ENCODE measurements around the gene MSS51. TPM values are rescaled to one million over a fixed set of nuclear protein-coding genes. Genes with fewer than 3 reads are reported as not detected.

MSS51 gene
- total RNA-seq, 1 experiment from 2014 or later, result 3.2 TPM

DNA sequence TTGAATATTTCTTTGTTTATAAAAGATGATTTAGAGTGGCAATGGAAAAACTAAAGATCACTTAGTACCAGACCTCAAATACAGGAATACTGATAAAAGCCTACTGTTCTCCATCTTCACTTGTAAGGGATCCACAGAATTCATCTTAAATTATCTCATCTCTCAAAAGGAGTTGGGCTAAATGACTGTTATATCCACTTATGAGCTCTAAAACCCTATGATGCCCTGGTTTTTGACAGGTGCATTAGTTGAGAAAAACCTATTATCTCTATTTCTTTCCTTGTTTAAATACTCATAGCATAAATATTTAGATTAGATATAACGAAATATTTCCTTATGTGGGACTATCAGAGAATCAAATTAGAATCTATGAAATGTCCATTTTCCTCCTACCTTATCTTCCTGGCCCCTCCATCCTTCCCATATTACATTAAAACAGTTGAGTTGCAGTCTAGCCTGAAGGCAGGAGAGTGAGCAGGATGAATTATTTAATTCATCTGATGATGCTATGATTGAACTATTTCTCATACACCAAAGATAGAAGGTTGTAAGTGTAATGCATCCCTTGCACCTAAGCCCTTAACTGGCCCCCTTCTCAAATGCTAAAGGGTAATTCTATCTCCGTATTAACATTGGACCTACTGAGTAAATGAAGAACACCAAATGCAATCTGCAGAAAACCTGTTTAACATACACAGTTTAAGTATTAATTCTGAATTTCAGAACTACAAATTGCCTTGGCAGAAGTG lies 32.8 kb upstream of the MSS51 start:
- Histone ChIP-seq H3K27ac (ENCODE audit: low read length) (no peak overlapping the region), H2AFZ (ENCODE audit: low read length) (no peak overlapping the region), H3K4me2 (ENCODE audit: low read length) (no peak overlapping the region), H3K4me3 (ENCODE audit: low read length) (no peak overlapping the region), H3K27me3 (ENCODE audit: low read length) (no peaks in the 10 kb centered on the region), H3K9me2 (replicated peaks; ENCODE audit: low read length) (no peaks in the 10 kb centered on the region), H3K9ac (ENCODE audit: low read length) (no peak overlapping the region), H3K36me3 (ENCODE audit: low read depth, low read length) (peaks cover 33% of the 10 kb centered on the region; the same call in 1 of the 2 replicates), H3K79me2 (ENCODE audit: low read length) (no peaks in the 10 kb centered on the region), H3K4me1 (ENCODE audit: insufficient read depth, low read length) (no peaks in the 10 kb centered on the region), H4K20me1 (ENCODE audit: low read length) (no peaks in the 10 kb centered on the region), H3F3A (ENCODE audit: low read length, unreplicated experiment) (no peaks in the 10 kb centered on the region), H3K9me3 (ENCODE audit: low read length) (no peaks in the 10 kb centered on the region)
- CTCF ChIA-PET, result no interaction called here
- intact Hi-C loops (cut with micrococcal nuclease), result no loop called here
- no TSS peak for BruUV-seq (replicated peaks)
- POLR2A ChIA-PET (ENCODE audit: unreplicated experiment), result no interaction called here
- DNase-seq (no peak), ATAC-seq (no peak)
- TF ChIP-seq EZH2 (IDR thresholded peaks at IDR 0.05; ENCODE audit: low read length, unreplicated experiment) (no peak), EZH2phosphoT487 (IDR thresholded peaks at IDR 0.05; ENCODE audit: borderline replicate concordance, low read length) (no peak)
- TF ChIP-seq, protein P1, sequence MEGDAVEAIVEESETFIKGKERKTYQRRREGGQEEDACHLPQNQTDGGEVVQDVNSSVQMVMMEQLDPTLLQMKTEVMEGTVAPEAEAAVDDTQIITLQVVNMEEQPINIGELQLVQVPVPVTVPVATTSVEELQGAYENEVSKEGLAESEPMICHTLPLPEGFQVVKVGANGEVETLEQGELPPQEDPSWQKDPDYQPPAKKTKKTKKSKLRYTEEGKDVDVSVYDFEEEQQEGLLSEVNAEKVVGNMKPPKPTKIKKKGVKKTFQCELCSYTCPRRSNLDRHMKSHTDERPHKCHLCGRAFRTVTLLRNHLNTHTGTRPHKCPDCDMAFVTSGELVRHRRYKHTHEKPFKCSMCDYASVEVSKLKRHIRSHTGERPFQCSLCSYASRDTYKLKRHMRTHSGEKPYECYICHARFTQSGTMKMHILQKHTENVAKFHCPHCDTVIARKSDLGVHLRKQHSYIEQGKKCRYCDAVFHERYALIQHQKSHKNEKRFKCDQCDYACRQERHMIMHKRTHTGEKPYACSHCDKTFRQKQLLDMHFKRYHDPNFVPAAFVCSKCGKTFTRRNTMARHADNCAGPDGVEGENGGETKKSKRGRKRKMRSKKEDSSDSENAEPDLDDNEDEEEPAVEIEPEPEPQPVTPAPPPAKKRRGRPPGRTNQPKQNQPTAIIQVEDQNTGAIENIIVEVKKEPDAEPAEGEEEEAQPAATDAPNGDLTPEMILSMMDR (conservative IDR thresholded peaks at IDR 0.05; ENCODE audit: low read depth, low read length), result no peak

GRCh38 chr10:73460897-73461296 lies 27.5 kb upstream of the MSS51 start:
- H3K9me2 ChIP-seq (replicated peaks; ENCODE audit: low read length), result no peaks in the 10 kb centered on the region
- peaks cover 8% of the 10 kb centered on the region; the same call in 1 of the 2 replicates for H3K36me3 ChIP-seq (ENCODE audit: low read depth, low read length)
- H2AFZ ChIP-seq (ENCODE audit: low read length), result no peak overlapping the region
- H3K27ac ChIP-seq (ENCODE audit: low read length), result no peak overlapping the region
- intact Hi-C loops (cut with micrococcal nuclease), result no loop called here
- H3K9ac ChIP-seq (ENCODE audit: low read length), result no peak overlapping the region
- H3K79me2 ChIP-seq (ENCODE audit: low read length), result no peaks in the 10 kb centered on the region
- ATAC-seq (no peak), DNase-seq (no peak)
- no peaks in the 10 kb centered on the region for H4K20me1 ChIP-seq (ENCODE audit: low read length)
- TF ChIP-seq EZH2phosphoT487 (IDR thresholded peaks at IDR 0.05; ENCODE audit: borderline replicate concordance, low read length) (no peak), EZH2 (IDR thresholded peaks at IDR 0.05; ENCODE audit: low read length, unreplicated experiment) (no peak)
- TF ChIP-seq, protein P1 (conservative IDR thresholded peaks at IDR 0.05; ENCODE audit: low read depth, low read length), result no peak
- no peak overlapping the region for H3K4me3 ChIP-seq (ENCODE audit: low read length)
- BruUV-seq (replicated peaks), result no TSS peak
- no peaks in the 10 kb centered on the region for H3K4me1 ChIP-seq (ENCODE audit: insufficient read depth, low read length)
- CTCF ChIA-PET, result no interaction called here
- no peaks in the 10 kb centered on the region for H3F3A ChIP-seq (ENCODE audit: low read length, unreplicated experiment)
- H3K4me2 ChIP-seq (ENCODE audit: low read length), result no peak overlapping the region
- POLR2A ChIA-PET (ENCODE audit: unreplicated experiment), result no interaction called here
- no peaks in the 10 kb centered on the region for H3K9me3 ChIP-seq (ENCODE audit: low read length)
- no peaks in the 10 kb centered on the region for H3K27me3 ChIP-seq (ENCODE audit: low read length)

GRCh38 chr10:73459683-73460314 lies 26.4 kb upstream of the MSS51 start:
- TF ChIP-seq, protein P1 (conservative IDR thresholded peaks at IDR 0.05; ENCODE audit: low read depth, low read length), result no peak
- TF ChIP-seq EZH2phosphoT487 (IDR thresholded peaks at IDR 0.05; ENCODE audit: borderline replicate concordance, low read length) (no peak), EZH2 (IDR thresholded peaks at IDR 0.05; ENCODE audit: low read length, unreplicated experiment) (no peak)
- H3K27me3 ChIP-seq (ENCODE audit: low read length), result no peaks in the 10 kb centered on the region
- no peak overlapping the region for H3K4me3 ChIP-seq (ENCODE audit: low read length)
- ChIA-PET CTCF (no interaction called here), POLR2A (ENCODE audit: unreplicated experiment) (interaction anchor here (0.6 kb wide), 1 partner anchor 663 kb away, joined by 4 read pairs; no protein-coding TSS in a partner anchor)
- H3K4me2 ChIP-seq (ENCODE audit: low read length), result no peak overlapping the region
- no peaks in the 10 kb centered on the region for H4K20me1 ChIP-seq (ENCODE audit: low read length)
- no peak for DNase-seq
- no peaks in the 10 kb centered on the region for H3K4me1 ChIP-seq (ENCODE audit: insufficient read depth, low read length)
- no peak overlapping the region for H3K9ac ChIP-seq (ENCODE audit: low read length)
- H3F3A ChIP-seq (ENCODE audit: low read length, unreplicated experiment), result no peaks in the 10 kb centered on the region
- peaks cover 2% of the 10 kb centered on the region; the same call in 1 of the 2 replicates for H3K36me3 ChIP-seq (ENCODE audit: low read depth, low read length)
- intact Hi-C loops (cut with micrococcal nuclease), result no loop called here
- H3K27ac ChIP-seq (ENCODE audit: low read length), result no peak overlapping the region
- no TSS peak for BruUV-seq (replicated peaks)
- no peaks in the 10 kb centered on the region for H3K9me2 ChIP-seq (replicated peaks; ENCODE audit: low read length)
- H3K9me3 ChIP-seq (ENCODE audit: low read length), result no peaks in the 10 kb centered on the region
- H2AFZ ChIP-seq (ENCODE audit: low read length), result no peak overlapping the region
- no peaks in the 10 kb centered on the region for H3K79me2 ChIP-seq (ENCODE audit: low read length)
- no peak for ATAC-seq

All from PC-3 (cell line).